Medulla oblongata (tissue), 1 donor: Measurements from ENCODE around the gene ACTL9.

ENCODE experiments used
- DNase-seq: peaks from one replicate; pipeline ENCODE4 v3.0.0-alpha.2; 2015; ENCODE audit errors: extremely low spot score

Gene ACTL9

GRCh38 chr19:8684001-8684902 is 14.3 kb downstream of the ACTL9 start:
- no peak for DNase-seq

GRCh38 chr19:8682931-8683330 is 15.7 kb downstream of the ACTL9 start:
- DNase-seq = no peak

GRCh38 chr19:8682472-8682871 is 16.1 kb downstream of the ACTL9 start:
- no peak for DNase-seq

GRCh38 chr19:8681345-8682029 is 17.1 kb downstream of the ACTL9 start:
- DNase-seq = no peak

GRCh38 chr19:8680676-8681344 is 17.8 kb downstream of the ACTL9 start:
- DNase-seq = no peak

- DNase-seq = no peak
These were observed 20.3 kb downstream of the ACTL9 start for GRCh38 chr19:8678244-8678807.

GRCh38 chr19:8675066-8675465 is 23.5 kb downstream of the ACTL9 start:
- DNase-seq = no peak

GRCh38 chr19:8673276-8673891 is 25.2 kb downstream of the ACTL9 start:
- DNase-seq = no peak

GRCh38 chr19:8666814-8667405 is 31.7 kb downstream of the ACTL9 start:
- no peak for DNase-seq

GRCh38 chr19:8665468-8666213 is 33.0 kb downstream of the ACTL9 start:
- DNase-seq = no peak

- DNase-seq = no peak
These were observed 33.9 kb downstream of the ACTL9 start for GRCh38 chr19:8664671-8665057.

GRCh38 chr19:8663920-8664670 is 34.5 kb downstream of the ACTL9 start:
- peak; percentile 36 for DNase-seq

GRCh38 chr19:8662263-8662662 is 36.3 kb downstream of the ACTL9 start:
- no peak for DNase-seq

GRCh38 chr19:8659905-8660304 is 38.7 kb downstream of the ACTL9 start:
- no peak for DNase-seq

GRCh38 chr19:8657869-8658268 is 40.7 kb downstream of the ACTL9 start:
- DNase-seq = no peak

- DNase-seq = no peak
These were observed 43.3 kb downstream of the ACTL9 start for GRCh38 chr19:8655340-8655709.

GRCh38 chr19:8654591-8655339 is 43.8 kb downstream of the ACTL9 start:
- DNase-seq = peak; percentile 50

GRCh38 chr19:8648240-8648639 is 50.4 kb downstream of the ACTL9 start:
- no peak for DNase-seq
